Activated CD4-positive, alpha-beta memory T cell treated with anti-CD3 and anti-CD28 coated beads, Interleukin-2, amount 10 ng/mL, durations not matched to agents 7 days and 5 days (primary cell): Measurements from ENCODE around the gene TCF12. TPM values are rescaled to one million over a fixed set of nuclear protein-coding genes. Genes with fewer than 3 reads are reported as not detected.

Experiments used
- CTCF ChIA-PET: fragments of 350-600 bp; sonication (Branson Sonifier 250); formaldehyde crosslinking; loops from one replicate; lab custom pipeline; 2021; ENCODE audit warnings: antibody characterized with exemption, inconsistent platforms; lab: Charles Lee
- POLR2A ChIA-PET: fragments of 350-600 bp; sonication (Branson Sonifier 250); formaldehyde crosslinking; loops from one replicate; lab custom pipeline; 2021; ENCODE audit warnings: antibody characterized with exemption; lab: Charles Lee
- DNase-seq: peaks from one replicate; pipeline ENCODE4 v3.0.0-alpha.2; 2020
- H3K27ac Mint-ChIP-seq: one replicate; pipeline ENCODE4 v1.8.0; 2021; ENCODE audit warnings: mild to moderate bottlenecking, mixed read lengths
- H3K27me3 Mint-ChIP-seq: one replicate; pipeline ENCODE4 v1.8.0; 2021; ENCODE audit warnings: mixed read lengths
- H3K36me3 Mint-ChIP-seq: one replicate; pipeline ENCODE4 v1.8.0; 2021; ENCODE audit warnings: low read depth, mixed read lengths
- H3K4me1 Mint-ChIP-seq: one replicate; pipeline ENCODE4 v1.8.0; 2021; ENCODE audit warnings: mixed read lengths
- H3K4me3 Mint-ChIP-seq: one replicate; pipeline ENCODE4 v1.8.0; 2021; ENCODE audit warnings: mild to moderate bottlenecking, mixed read lengths
- H3K9me3 Mint-ChIP-seq: one replicate; pipeline ENCODE4 v1.8.0; 2021; ENCODE audit warnings: mixed read lengths
- total RNA-seq, 2 experiments: library from RNA; stranded (reverse); gene quantifications; one replicate each; pipeline ENCODE4 v1.2.3, GENCODE V29; 2021

TCF12 gene
- total RNA-seq, 2 experiments from 2014 or later = 62.4 to 62.8 TPM

- no peak overlapping the region for H3K4me3 Mint-ChIP-seq
- no peaks in the 10 kb centered on the region for H3K9me3 Mint-ChIP-seq
- H3K36me3 Mint-ChIP-seq = no peaks in the 10 kb centered on the region
- H3K27me3 Mint-ChIP-seq = no peaks in the 10 kb centered on the region
- no peaks in the 10 kb centered on the region for H3K4me1 Mint-ChIP-seq
- ChIA-PET CTCF (no interaction called here), POLR2A (no interaction called here)
- no peak overlapping the region for H3K27ac Mint-ChIP-seq
- no peak for DNase-seq
These were observed 394.1 kb downstream of the TCF12 start for GRCh38 chr15:57312318-57313133.

- ChIA-PET POLR2A (no interaction called here), CTCF (no interaction called here)
- Mint-ChIP-seq H3K27ac (no peak overlapping the region), H3K27me3 (no peaks in the 10 kb centered on the region), H3K4me1 (no peaks in the 10 kb centered on the region), H3K4me3 (no peak overlapping the region), H3K36me3 (no peaks in the 10 kb centered on the region), H3K9me3 (no peaks in the 10 kb centered on the region)
- DNase-seq = no peak
These were observed 394.7 kb downstream of the TCF12 start for GRCh38 chr15:57313134-57313483.

- Mint-ChIP-seq H3K4me1 (no peaks in the 10 kb centered on the region), H3K36me3 (no peaks in the 10 kb centered on the region), H3K4me3 (no peak overlapping the region), H3K27ac (no peak overlapping the region), H3K9me3 (no peaks in the 10 kb centered on the region), H3K27me3 (no peaks in the 10 kb centered on the region)
- CTCF ChIA-PET = interaction anchor here (1.0 kb wide), 1 partner anchor 823 kb away, joined by 3 read pairs; no protein-coding TSS in a partner anchor
- no peak for DNase-seq
- POLR2A ChIA-PET = no interaction called here
These were observed 395.8 kb downstream of the TCF12 start for GRCh38 chr15:57314221-57314620.

GRCh38 chr15:57316451-57316850 lies 398.0 kb downstream of the TCF12 start:
- POLR2A ChIA-PET = no interaction called here
- H3K27ac Mint-ChIP-seq = no peak overlapping the region
- H3K36me3 Mint-ChIP-seq = no peaks in the 10 kb centered on the region
- H3K9me3 Mint-ChIP-seq = no peaks in the 10 kb centered on the region
- H3K4me3 Mint-ChIP-seq = no peak overlapping the region
- CTCF ChIA-PET = no interaction called here
- no peak for DNase-seq
- H3K27me3 Mint-ChIP-seq = no peaks in the 10 kb centered on the region
- H3K4me1 Mint-ChIP-seq = no peaks in the 10 kb centered on the region

- no peak overlapping the region for H3K4me3 Mint-ChIP-seq
- no peaks in the 10 kb centered on the region for H3K27me3 Mint-ChIP-seq
- no peaks in the 10 kb centered on the region for H3K36me3 Mint-ChIP-seq
- no peaks in the 10 kb centered on the region for H3K4me1 Mint-ChIP-seq
- ChIA-PET POLR2A (no interaction called here), CTCF (no interaction called here)
- H3K9me3 Mint-ChIP-seq = no peaks in the 10 kb centered on the region
- no peak overlapping the region for H3K27ac Mint-ChIP-seq
- DNase-seq = no peak
These were observed 400.9 kb downstream of the TCF12 start for GRCh38 chr15:57319226-57319918.

- Mint-ChIP-seq H3K36me3 (no peaks in the 10 kb centered on the region), H3K4me3 (no peak overlapping the region), H3K9me3 (no peaks in the 10 kb centered on the region), H3K27me3 (no peaks in the 10 kb centered on the region), H3K4me1 (no peaks in the 10 kb centered on the region), H3K27ac (no peak overlapping the region)
- ChIA-PET CTCF (no interaction called here), POLR2A (no interaction called here)
- no peak for DNase-seq
These were observed 401.6 kb downstream of the TCF12 start for GRCh38 chr15:57319919-57320560.

GRCh38 chr15:57320631-57321220 lies 402.3 kb downstream of the TCF12 start:
- no peaks in the 10 kb centered on the region for H3K27me3 Mint-ChIP-seq
- H3K9me3 Mint-ChIP-seq = no peaks in the 10 kb centered on the region
- DNase-seq = no peak
- POLR2A ChIA-PET = no interaction called here
- H3K27ac Mint-ChIP-seq = no peak overlapping the region
- H3K4me3 Mint-ChIP-seq = no peak overlapping the region
- CTCF ChIA-PET = no interaction called here
- H3K4me1 Mint-ChIP-seq = no peaks in the 10 kb centered on the region
- no peaks in the 10 kb centered on the region for H3K36me3 Mint-ChIP-seq

GRCh38 chr15:57321485-57321884 lies 403.0 kb downstream of the TCF12 start:
- ChIA-PET CTCF (interaction anchor here (0.8 kb wide), 1 partner anchor 20 kb away, joined by 3 read pairs; no protein-coding TSS in a partner anchor), POLR2A (no interaction called here)
- no peaks in the 10 kb centered on the region for H3K4me1 Mint-ChIP-seq
- no peaks in the 10 kb centered on the region for H3K27me3 Mint-ChIP-seq
- no peak overlapping the region for H3K27ac Mint-ChIP-seq
- H3K36me3 Mint-ChIP-seq = no peaks in the 10 kb centered on the region
- H3K9me3 Mint-ChIP-seq = no peaks in the 10 kb centered on the region
- no peak for DNase-seq
- H3K4me3 Mint-ChIP-seq = no peak overlapping the region

- Mint-ChIP-seq H3K36me3 (no peaks in the 10 kb centered on the region), H3K27me3 (no peaks in the 10 kb centered on the region), H3K9me3 (no peaks in the 10 kb centered on the region), H3K4me1 (no peaks in the 10 kb centered on the region), H3K27ac (no peak overlapping the region), H3K4me3 (no peak overlapping the region)
- POLR2A ChIA-PET = no interaction called here
- DNase-seq = no peak
- CTCF ChIA-PET = interaction anchor here (0.8 to 0.9 kb wide), 2 partner anchors 16 to 19 kb away, joined by 3 read pairs; no protein-coding TSS in a partner anchor
These were observed 403.6 kb downstream of the TCF12 start for GRCh38 chr15:57321973-57322601.

- no peaks in the 10 kb centered on the region for H3K9me3 Mint-ChIP-seq
- H3K27ac Mint-ChIP-seq = no peak overlapping the region
- no peaks in the 10 kb centered on the region for H3K36me3 Mint-ChIP-seq
- POLR2A ChIA-PET = no interaction called here
- DNase-seq = no peak
- no peaks in the 10 kb centered on the region for H3K4me1 Mint-ChIP-seq
- H3K27me3 Mint-ChIP-seq = no peaks in the 10 kb centered on the region
- no peak overlapping the region for H3K4me3 Mint-ChIP-seq
- CTCF ChIA-PET = interaction anchor here (0.9 kb wide), 1 partner anchor 16 kb away, joined by 3 read pairs; no protein-coding TSS in a partner anchor
These were observed 404.3 kb downstream of the TCF12 start for GRCh38 chr15:57322602-57323250.

GRCh38 chr15:57323299-57323805 lies 404.9 kb downstream of the TCF12 start:
- no peak overlapping the region for H3K4me3 Mint-ChIP-seq
- H3K27ac Mint-ChIP-seq = no peak overlapping the region
- H3K36me3 Mint-ChIP-seq = no peaks in the 10 kb centered on the region
- no peaks in the 10 kb centered on the region for H3K4me1 Mint-ChIP-seq
- no peaks in the 10 kb centered on the region for H3K9me3 Mint-ChIP-seq
- CTCF ChIA-PET = no interaction called here
- POLR2A ChIA-PET = no interaction called here
- DNase-seq = no peak
- H3K27me3 Mint-ChIP-seq = peaks cover 2% of the 10 kb centered on the region
